SU-DHL-6 (cell line): ENCODE data around the gene LGALS4.

ENCODE experiments used
- EZH2phosphoT487 ChIP-seq: fragments of 200-600 bp; sonication (generic), shearing (Covaris generic); conservative IDR thresholded peaks from 2 replicates; pipeline ENCODE4 v1.6.1; 2018; ENCODE audit warnings: mild to moderate bottlenecking, antibody characterized with exemption, low read length, moderate library complexity, mixed read lengths
- TF ChIP-seq, protein P1 (sequence below): fragments of 200-600 bp; sonication (generic); IDR thresholded peaks from one replicate; pipeline ENCODE4 v1.5.1; 2017; ENCODE audit warnings: antibody characterized with exemption, mild to moderate bottlenecking, low read length, moderate library complexity; ENCODE audit not compliant: insufficient read depth, poor library complexity, severe bottlenecking

DNA sequence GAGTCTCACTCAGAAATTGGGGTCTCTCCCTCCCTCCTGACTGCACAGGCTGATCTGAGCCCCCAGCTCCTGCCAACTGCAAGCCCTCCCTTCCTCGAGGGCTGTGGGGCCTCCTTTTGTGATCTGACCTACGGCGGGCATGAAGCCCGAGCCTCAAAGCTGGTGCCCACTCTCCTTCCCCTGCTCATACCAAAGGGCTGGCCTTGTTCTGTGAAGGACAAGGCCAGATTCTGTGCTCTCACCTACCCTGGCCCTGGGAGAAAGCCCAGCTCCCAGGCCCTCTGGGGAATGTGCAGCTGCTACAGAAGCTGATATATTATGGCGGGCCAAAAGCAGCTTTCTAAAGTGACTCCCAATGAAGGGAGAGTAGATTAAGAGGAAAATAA is 27.8 kb upstream of the LGALS4 start:
- TF ChIP-seq, protein P1, sequence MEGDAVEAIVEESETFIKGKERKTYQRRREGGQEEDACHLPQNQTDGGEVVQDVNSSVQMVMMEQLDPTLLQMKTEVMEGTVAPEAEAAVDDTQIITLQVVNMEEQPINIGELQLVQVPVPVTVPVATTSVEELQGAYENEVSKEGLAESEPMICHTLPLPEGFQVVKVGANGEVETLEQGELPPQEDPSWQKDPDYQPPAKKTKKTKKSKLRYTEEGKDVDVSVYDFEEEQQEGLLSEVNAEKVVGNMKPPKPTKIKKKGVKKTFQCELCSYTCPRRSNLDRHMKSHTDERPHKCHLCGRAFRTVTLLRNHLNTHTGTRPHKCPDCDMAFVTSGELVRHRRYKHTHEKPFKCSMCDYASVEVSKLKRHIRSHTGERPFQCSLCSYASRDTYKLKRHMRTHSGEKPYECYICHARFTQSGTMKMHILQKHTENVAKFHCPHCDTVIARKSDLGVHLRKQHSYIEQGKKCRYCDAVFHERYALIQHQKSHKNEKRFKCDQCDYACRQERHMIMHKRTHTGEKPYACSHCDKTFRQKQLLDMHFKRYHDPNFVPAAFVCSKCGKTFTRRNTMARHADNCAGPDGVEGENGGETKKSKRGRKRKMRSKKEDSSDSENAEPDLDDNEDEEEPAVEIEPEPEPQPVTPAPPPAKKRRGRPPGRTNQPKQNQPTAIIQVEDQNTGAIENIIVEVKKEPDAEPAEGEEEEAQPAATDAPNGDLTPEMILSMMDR = no peak
- TF ChIP-seq EZH2phosphoT487 = no peak
